GM12874 (cell line): ENCODE measurements around the gene PAK1.

Source experiments
- TF ChIP-seq, protein P1 (sequence below): IDR thresholded peaks from 2 replicates; pipeline ENCODE4 v1.5.1; 2011; ENCODE audit warnings: low read depth, mild to moderate bottlenecking, control low read depth, low read length, moderate library complexity; ENCODE audit not compliant: insufficient read depth

The PAK1 gene

DNA sequence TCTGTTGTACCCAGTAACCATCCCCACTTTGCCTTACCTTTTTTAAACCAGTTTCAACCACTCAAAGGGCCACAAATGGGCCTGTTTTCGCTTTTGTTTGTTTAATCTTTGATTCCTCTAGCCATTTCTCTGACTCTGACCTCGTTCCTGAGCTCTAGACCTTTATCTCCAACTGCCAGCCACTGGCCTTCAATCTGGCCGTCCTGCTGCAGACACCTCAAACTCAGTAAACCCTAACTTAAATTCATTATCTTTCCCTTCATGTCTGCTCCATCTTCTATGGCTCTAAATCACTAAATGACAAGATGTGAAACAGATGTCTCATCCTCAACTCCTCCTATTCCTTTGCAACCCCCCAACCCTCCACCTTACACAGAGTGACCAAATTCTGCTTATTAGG is 171.1 kb downstream of the PAK1 start:
- TF ChIP-seq, protein P1, sequence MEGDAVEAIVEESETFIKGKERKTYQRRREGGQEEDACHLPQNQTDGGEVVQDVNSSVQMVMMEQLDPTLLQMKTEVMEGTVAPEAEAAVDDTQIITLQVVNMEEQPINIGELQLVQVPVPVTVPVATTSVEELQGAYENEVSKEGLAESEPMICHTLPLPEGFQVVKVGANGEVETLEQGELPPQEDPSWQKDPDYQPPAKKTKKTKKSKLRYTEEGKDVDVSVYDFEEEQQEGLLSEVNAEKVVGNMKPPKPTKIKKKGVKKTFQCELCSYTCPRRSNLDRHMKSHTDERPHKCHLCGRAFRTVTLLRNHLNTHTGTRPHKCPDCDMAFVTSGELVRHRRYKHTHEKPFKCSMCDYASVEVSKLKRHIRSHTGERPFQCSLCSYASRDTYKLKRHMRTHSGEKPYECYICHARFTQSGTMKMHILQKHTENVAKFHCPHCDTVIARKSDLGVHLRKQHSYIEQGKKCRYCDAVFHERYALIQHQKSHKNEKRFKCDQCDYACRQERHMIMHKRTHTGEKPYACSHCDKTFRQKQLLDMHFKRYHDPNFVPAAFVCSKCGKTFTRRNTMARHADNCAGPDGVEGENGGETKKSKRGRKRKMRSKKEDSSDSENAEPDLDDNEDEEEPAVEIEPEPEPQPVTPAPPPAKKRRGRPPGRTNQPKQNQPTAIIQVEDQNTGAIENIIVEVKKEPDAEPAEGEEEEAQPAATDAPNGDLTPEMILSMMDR: no peak

DNA sequence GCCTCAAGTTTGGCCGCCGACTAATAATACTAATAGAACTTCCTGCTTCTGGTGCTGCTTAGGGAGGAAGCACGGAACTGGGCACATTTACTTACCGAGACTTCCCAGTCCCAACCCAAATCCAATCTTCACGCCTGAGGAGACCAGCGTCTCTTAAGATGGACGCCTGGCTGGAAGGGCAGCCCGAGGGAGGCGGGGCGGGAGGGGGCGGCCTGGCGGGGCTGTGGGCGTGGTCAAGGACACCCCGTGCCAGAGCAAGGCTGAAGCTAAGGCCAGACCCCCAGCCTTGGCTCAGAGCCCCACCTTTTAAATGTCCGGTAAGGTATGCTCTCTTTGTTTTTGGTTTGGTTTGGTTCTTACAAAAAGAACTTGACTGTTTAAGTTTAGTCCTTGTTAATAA is 172.4 kb downstream of the PAK1 start, which contains the start of gene GDPD4:
Gene GDPD4 (minus strand): TSS at position 177 of the 400 bp plus-strand sequence. CDS start 16,549 bp downstream, outside the sequence.
- TF ChIP-seq, protein P1: no peak

DNA sequence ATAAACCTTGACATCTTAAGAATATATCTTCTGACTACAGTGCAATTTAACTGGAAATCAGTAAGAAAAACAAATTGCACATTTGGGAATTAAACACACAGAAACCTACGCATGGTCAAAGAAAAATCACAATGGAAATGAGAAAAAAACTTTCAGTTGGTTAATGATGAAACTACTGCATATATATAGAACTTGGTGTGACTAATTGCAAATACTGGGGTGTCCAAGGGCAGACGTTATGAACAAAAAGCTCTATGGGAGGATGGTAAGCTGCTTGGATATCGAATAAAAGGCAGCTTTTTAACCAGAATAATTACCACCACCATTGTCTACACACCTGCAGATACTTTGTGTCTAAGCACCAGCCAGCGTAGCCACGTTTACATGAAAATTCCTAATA is 173.2 kb downstream of the PAK1 start:
- TF ChIP-seq, protein P1: no peak

DNA sequence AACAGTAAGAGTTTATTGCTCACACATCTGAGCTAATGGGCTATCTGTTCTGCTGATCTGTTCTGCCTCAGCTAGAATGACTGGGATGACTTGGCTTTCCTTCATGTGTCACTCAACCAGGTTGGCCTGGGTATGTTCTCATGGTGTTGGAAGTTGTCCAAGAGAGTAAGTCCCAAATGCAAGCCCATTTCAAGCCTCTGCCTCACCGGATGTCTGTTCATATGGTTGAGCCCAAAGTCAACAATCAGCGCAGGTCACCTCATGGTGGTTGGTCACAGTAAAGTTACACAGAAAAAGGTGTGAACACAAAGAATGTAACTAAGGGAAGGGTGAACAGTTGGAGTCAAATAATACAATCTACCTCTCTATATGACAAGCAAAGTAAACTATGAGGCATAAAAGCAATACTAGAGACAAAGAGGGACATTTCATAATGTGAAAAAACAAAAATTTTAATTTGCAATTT is 174.3 kb downstream of the PAK1 start:
- TF ChIP-seq, protein P1: no peak

DNA sequence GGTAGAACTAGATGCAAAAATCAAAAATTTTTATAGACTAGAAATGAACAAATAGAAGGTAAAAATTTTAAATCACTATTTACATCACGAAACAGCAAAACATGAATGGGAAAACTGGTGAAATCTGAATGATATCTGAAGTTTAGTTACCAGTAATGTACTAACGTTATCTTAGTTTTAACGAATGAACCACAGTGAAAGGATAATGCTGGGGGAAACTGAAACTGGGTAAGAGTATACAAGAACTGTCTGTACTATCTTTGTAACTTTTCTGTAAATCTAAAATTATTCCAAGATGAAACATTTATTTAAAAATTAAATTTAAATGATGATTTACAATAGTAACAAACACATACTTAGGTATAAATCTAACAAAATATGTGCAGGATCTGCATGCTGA is 179.9 kb downstream of the PAK1 start:
- TF ChIP-seq, protein P1: no peak

DNA sequence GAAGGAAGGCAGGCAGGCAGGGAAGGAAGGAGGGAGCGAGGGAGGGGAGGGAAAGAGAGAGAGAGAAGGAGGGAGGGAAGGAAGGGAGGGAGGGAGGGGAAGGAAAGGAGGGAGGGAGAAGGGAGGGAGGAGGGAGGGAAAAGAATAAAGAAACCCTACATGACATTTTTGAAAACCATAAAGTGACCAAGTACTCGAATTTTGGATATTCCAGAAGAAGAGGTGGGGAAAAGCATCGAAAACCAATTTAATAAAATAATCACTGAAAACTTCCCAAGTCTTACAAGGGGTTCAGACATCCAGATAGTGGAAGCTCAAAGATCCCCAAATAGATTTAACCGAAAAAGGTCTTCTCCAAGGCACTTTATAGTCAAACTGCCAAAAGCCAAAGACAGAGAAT is 184.2 kb downstream of the PAK1 start:
- TF ChIP-seq, protein P1: no peak

DNA sequence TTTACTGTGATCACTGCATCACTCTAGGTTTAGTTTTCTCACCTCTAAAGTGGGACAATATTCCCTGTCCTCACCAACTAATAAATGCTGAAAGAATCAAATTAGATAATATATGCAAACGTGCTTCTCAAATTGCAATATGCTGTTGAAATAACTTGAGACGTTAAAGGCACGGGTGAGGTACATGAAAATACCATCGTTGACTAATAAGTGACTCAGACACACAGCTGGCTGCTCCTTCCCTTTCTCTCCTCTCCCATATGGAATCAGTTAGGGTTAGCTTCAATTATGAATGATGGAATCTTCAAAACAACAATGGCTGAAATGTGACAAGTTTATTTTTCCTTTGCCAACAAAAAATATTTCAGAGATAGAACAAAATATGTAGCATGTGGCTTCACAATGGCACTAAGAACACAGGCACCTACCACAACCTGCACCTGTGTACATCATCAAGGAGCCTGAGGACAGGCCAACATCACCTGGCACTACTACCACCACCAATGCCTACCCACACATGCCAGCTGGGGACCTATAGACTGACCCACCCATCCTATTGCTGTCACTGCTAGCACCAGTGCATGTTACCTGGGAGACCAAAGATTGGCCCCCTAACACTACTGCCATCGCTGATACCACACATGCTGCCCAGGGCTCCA is 186.2 kb downstream of the PAK1 start:
- TF ChIP-seq, protein P1: no peak
